Activated naive CD8-positive, alpha-beta T cell treated with anti-CD3 and anti-CD28 coated beads for 36 hours (primary cell): ENCODE measurements around the gene SPEG. TPM values are rescaled to one million over a fixed set of nuclear protein-coding genes. Genes with fewer than 3 reads are reported as not detected.
"Not testable (repeated sequence)": the region's sequence is repeated elsewhere in the genome, so short reads cannot be mapped to it uniquely, and the experiment has no call there.

Source experiments
- DNase-seq: peaks from one replicate; pipeline ENCODE4 v3.0.0; 2021
- H3K27ac Mint-ChIP-seq: one replicate; pipeline ENCODE4 v1.8.0; 2022; ENCODE audit warnings: mild to moderate bottlenecking, moderate library complexity, mixed read lengths
- H3K27me3 Mint-ChIP-seq: one replicate; pipeline ENCODE4 v1.8.0; 2022; ENCODE audit warnings: mild to moderate bottlenecking, mixed read lengths
- H3K36me3 Mint-ChIP-seq: one replicate; pipeline ENCODE4 v1.8.0; 2021; ENCODE audit warnings: mild to moderate bottlenecking, mixed read lengths
- H3K4me1 Mint-ChIP-seq: one replicate; pipeline ENCODE4 v1.8.0; 2021; ENCODE audit warnings: mixed read lengths
- H3K4me3 Mint-ChIP-seq: one replicate; pipeline ENCODE4 v1.8.0; 2022; ENCODE audit warnings: mild to moderate bottlenecking, moderate library complexity, mixed read lengths
- H3K9me3 Mint-ChIP-seq: one replicate; pipeline ENCODE4 v1.8.0; 2022; ENCODE audit warnings: mixed read lengths
- total RNA-seq, 2 experiments: library from RNA; stranded (reverse); gene quantifications; one replicate each; pipeline ENCODE4 v1.2.3, GENCODE V29; 2021

The SPEG gene
- total RNA-seq, 2 experiments from 2014 or later, result 1.5 to 1.6 TPM

- H3K27ac Mint-ChIP-seq, result no peak overlapping the region
- no peak overlapping the region for H3K4me3 Mint-ChIP-seq
- DNase-seq, result no peak
- peaks cover 12% of the 10 kb centered on the region for H3K27me3 Mint-ChIP-seq
- H3K4me1 Mint-ChIP-seq, result peaks cover 7% of the 10 kb centered on the region
- no peaks in the 10 kb centered on the region for H3K9me3 Mint-ChIP-seq
- no peaks in the 10 kb centered on the region for H3K36me3 Mint-ChIP-seq
Measured at GRCh38 chr2:219400562-219400961, 34.1 kb upstream of the SPEG start.

DNA sequence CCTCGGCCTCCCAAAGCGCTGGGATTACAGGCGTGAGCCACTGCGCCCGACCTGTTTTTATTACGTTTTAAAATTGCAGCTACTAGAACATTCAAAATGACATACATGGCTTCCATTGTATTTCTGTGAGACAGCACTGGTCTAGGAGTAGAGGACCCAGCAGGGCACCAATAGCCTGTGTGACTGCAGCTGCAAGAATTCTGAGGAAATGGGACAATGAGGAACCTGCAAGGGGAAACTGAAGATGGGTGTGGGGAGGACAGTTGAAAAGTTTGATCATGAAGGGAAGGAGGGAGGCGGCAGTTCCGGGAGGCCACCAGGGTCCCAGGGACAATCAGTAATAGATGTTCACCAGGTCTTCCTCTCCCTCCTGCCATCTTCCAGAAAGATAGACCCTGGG lies 33.0 kb upstream of the SPEG start:
- H3K27ac Mint-ChIP-seq, result no peak overlapping the region
- no peak for DNase-seq
- no peak overlapping the region for H3K4me3 Mint-ChIP-seq
- peaks cover 7% of the 10 kb centered on the region for H3K4me1 Mint-ChIP-seq
- H3K9me3 Mint-ChIP-seq, result no peaks in the 10 kb centered on the region
- H3K36me3 Mint-ChIP-seq, result no peaks in the 10 kb centered on the region
- H3K27me3 Mint-ChIP-seq, result peaks cover 12% of the 10 kb centered on the region

DNA sequence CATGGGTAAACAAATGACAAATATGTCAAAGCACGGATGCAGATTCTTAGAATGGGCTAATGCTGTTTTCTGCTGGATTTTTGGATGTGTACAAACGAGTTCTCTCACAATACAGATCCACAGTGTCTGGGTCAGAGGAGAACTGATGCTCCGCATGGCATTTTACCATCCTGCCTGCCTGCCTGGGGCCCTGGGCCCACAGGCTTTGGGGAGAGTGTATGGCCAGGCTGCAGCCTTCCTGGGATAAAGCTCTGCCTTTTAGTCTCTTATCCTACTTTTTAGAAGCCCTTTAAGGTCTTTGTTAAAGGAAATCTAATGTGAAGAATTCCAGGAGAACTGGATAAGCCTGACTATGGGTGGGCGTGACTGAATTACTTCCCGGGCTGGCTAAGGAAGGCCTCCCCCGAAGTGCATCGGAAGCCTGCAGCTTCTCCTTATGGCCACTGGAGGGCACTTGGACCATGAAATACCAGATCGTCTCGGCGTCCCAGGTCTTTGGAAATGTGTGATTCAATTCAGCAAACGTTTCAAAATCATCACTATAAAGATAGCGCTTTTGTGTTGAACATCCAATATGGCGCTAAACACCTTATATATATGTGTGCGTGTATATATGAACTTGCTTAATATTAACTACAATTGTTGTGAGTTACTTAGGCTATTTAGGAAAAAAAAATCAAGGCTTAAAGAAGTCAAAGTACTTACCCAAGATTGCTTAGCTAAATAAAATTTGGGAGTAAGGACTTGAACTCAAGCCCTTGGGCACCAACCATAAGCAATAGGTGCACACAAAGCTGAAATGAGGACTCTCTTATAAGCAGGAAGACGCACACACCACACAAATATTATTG lies 31.8 kb upstream of the SPEG start:
- H3K4me3 Mint-ChIP-seq, result no peak overlapping the region
- no peaks in the 10 kb centered on the region for H3K36me3 Mint-ChIP-seq
- no peaks in the 10 kb centered on the region for H3K4me1 Mint-ChIP-seq
- H3K27me3 Mint-ChIP-seq, result peaks cover 12% of the 10 kb centered on the region
- no peak overlapping the region for H3K27ac Mint-ChIP-seq
- no peaks in the 10 kb centered on the region for H3K9me3 Mint-ChIP-seq
- peak; percentile 50 for DNase-seq

DNA sequence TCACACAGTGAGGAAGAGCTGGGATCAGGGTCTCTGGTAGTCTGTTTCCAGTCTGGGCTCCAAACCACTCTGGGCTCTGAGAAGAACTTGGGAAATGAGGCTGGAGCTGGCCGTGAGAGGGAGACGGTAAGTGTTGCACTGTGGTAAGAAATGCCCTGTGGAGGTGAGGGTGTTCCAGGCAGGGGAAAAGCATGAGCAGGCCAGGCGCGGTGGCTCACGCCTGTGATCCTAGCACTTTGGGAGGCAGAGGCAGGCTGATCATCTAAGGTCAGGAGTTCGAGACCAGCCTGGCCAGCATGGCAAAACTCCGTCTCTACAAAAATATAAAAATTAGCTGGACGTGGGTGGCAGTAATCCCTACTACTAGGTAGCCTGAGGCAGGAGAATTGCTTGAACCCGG lies 30.8 kb upstream of the SPEG start:
- Mint-ChIP-seq H3K36me3 (no peaks in the 10 kb centered on the region), H3K9me3 (no peaks in the 10 kb centered on the region), H3K27me3 (peaks cover 12% of the 10 kb centered on the region), H3K4me3 (no peak overlapping the region), H3K4me1 (no peaks in the 10 kb centered on the region), H3K27ac (no peak overlapping the region)
- no peak for DNase-seq

- Mint-ChIP-seq H3K27me3 (peaks cover 12% of the 10 kb centered on the region), H3K27ac (no peak overlapping the region), H3K4me3 (no peak overlapping the region), H3K4me1 (no peaks in the 10 kb centered on the region), H3K9me3 (no peaks in the 10 kb centered on the region), H3K36me3 (no peaks in the 10 kb centered on the region)
- no peak for DNase-seq
Measured at GRCh38 chr2:219404291-219404910, 30.2 kb upstream of the SPEG start.

GRCh38 chr2:219404954-219405353 lies 29.7 kb upstream of the SPEG start:
- Mint-ChIP-seq H3K36me3 (no peaks in the 10 kb centered on the region), H3K27ac (no peak overlapping the region), H3K9me3 (no peaks in the 10 kb centered on the region), H3K27me3 (peaks cover 12% of the 10 kb centered on the region), H3K4me1 (no peaks in the 10 kb centered on the region), H3K4me3 (no peak overlapping the region)
- no peak for DNase-seq

- peaks cover 12% of the 10 kb centered on the region for H3K27me3 Mint-ChIP-seq
- H3K4me3 Mint-ChIP-seq, result no peak overlapping the region
- H3K27ac Mint-ChIP-seq, result no peak overlapping the region
- DNase-seq, result no peak
- no peaks in the 10 kb centered on the region for H3K4me1 Mint-ChIP-seq
- H3K9me3 Mint-ChIP-seq, result no peaks in the 10 kb centered on the region
- H3K36me3 Mint-ChIP-seq, result no peaks in the 10 kb centered on the region
Measured at GRCh38 chr2:219405451-219405850, 29.2 kb upstream of the SPEG start.

DNA sequence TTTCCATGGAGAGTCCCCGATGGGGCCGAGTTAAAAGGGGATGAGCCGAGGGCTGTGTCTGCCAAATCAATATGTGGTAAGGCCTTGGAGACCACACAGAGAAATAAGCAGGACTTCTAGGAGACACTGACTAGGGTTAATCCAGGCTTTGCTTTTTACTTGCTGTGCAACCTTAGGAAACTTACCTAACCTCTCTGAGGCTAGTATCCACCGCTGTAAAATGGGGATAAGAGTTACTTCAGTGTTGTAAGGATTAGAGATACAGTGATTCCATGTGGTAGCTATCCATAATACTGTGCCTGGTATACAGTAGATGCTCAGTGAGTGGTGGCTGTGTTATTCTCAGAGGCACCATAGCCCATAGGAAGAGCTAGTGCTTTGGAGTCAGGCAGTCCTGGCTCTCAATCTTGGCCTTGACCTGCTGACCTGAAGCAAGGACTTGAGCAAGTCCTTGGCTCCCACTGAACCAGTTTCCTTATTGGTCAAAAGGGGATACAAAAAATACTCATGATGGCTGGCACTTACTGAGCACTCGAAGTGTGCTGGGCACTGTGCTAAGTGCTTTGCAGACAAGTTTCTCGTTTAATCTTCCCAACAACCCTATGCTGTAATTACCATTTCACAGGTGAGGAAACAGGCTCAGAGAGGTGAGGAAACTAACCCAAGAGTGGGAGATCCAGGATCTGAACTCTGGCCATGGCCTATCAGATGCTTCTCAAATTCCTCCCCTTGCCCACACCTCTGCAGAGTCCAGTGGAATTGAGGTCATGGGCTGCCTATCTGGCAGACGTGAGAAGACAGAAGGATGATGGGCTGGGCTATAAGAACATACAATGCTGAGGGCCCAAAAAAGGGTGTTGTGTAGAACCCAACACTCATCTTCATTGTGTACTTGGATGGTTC lies 28.4 kb upstream of the SPEG start:
- no peak for DNase-seq
- H3K27ac Mint-ChIP-seq, result no peak overlapping the region
- H3K36me3 Mint-ChIP-seq, result no peaks in the 10 kb centered on the region
- peaks cover 12% of the 10 kb centered on the region for H3K27me3 Mint-ChIP-seq
- no peaks in the 10 kb centered on the region for H3K4me1 Mint-ChIP-seq
- no peaks in the 10 kb centered on the region for H3K9me3 Mint-ChIP-seq
- H3K4me3 Mint-ChIP-seq, result no peak overlapping the region

GRCh38 chr2:219406861-219407230 lies 27.8 kb upstream of the SPEG start:
- no peaks in the 10 kb centered on the region for H3K9me3 Mint-ChIP-seq
- H3K4me3 Mint-ChIP-seq, result no peak overlapping the region
- peaks cover 12% of the 10 kb centered on the region for H3K27me3 Mint-ChIP-seq
- DNase-seq, result no peak
- peaks cover 2% of the 10 kb centered on the region for H3K36me3 Mint-ChIP-seq
- H3K4me1 Mint-ChIP-seq, result no peaks in the 10 kb centered on the region
- no peak overlapping the region for H3K27ac Mint-ChIP-seq

DNA sequence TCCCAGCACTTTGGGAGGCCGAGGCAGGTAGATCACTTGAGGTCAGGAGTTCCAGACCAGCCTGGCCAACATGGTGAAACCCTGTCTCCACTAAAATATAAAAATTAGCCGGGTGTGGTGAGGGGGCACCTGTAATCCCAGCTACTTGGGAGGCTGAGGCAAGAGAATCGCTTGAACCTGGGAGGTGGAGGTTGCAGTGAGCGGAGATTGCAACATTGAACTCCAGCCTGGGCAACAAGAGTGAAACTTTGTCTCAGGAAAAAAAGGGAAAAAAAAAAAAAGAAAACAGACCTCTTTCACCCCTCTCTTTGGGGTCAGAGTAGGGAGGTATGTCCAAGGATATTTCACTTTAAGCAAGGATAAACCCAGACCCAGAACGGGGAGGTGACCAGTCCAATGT lies 27.3 kb upstream of the SPEG start:
- H3K27ac Mint-ChIP-seq, H3K36me3 Mint-ChIP-seq: not testable (repeated sequence)
- H3K27me3 Mint-ChIP-seq, result peaks cover 14% of the 10 kb centered on the region

GRCh38 chr2:219408204-219408603 lies 26.4 kb upstream of the SPEG start:
- Mint-ChIP-seq H3K27me3 (peaks cover 20% of the 10 kb centered on the region), H3K4me3 (no peak overlapping the region), H3K9me3 (peaks cover 3% of the 10 kb centered on the region), H3K27ac (no peak overlapping the region), H3K36me3 (peaks cover 3% of the 10 kb centered on the region), H3K4me1 (no peaks in the 10 kb centered on the region)
- DNase-seq, result no peak

More for the DNA sequence above, 27.3 kb upstream of the SPEG start:
- H3K4me3 Mint-ChIP-seq, DNase-seq, H3K9me3 Mint-ChIP-seq, H3K4me1 Mint-ChIP-seq: not testable (repeated sequence)

- Mint-ChIP-seq H3K4me1 (no peaks in the 10 kb centered on the region), H3K27me3 (peaks cover 22% of the 10 kb centered on the region), H3K27ac (no peak overlapping the region)
Measured at GRCh38 chr2:219408631-219409030, 26.0 kb upstream of the SPEG start.

GRCh38 chr2:219409619-219410018 lies 25.0 kb upstream of the SPEG start:
- H3K36me3 Mint-ChIP-seq, result peaks cover 3% of the 10 kb centered on the region
- peaks cover 3% of the 10 kb centered on the region for H3K9me3 Mint-ChIP-seq
- H3K4me1 Mint-ChIP-seq, result no peaks in the 10 kb centered on the region
- no peak overlapping the region for H3K27ac Mint-ChIP-seq
- peaks cover 16% of the 10 kb centered on the region for H3K27me3 Mint-ChIP-seq
- no peak overlapping the region for H3K4me3 Mint-ChIP-seq
- no peak for DNase-seq

More at GRCh38 chr2:219408631-219409030, 26.0 kb upstream of the SPEG start:
- peaks cover 3% of the 10 kb centered on the region for H3K36me3 Mint-ChIP-seq
- no peak overlapping the region for H3K4me3 Mint-ChIP-seq
- H3K9me3 Mint-ChIP-seq, result peaks cover 3% of the 10 kb centered on the region
- no peak for DNase-seq

GRCh38 chr2:219410390-219410789 lies 24.3 kb upstream of the SPEG start:
- no peak overlapping the region for H3K27ac Mint-ChIP-seq
- H3K4me1 Mint-ChIP-seq, result no peaks in the 10 kb centered on the region
- no peak for DNase-seq
- H3K27me3 Mint-ChIP-seq, result peaks cover 16% of the 10 kb centered on the region
- no peak overlapping the region for H3K4me3 Mint-ChIP-seq
- H3K9me3 Mint-ChIP-seq, result peaks cover 3% of the 10 kb centered on the region
- peaks cover 3% of the 10 kb centered on the region for H3K36me3 Mint-ChIP-seq

GRCh38 chr2:219414857-219415256 lies 19.8 kb upstream of the SPEG start:
- peaks cover 3% of the 10 kb centered on the region for H3K36me3 Mint-ChIP-seq
- H3K4me3 Mint-ChIP-seq, result no peak overlapping the region
- H3K4me1 Mint-ChIP-seq, result no peaks in the 10 kb centered on the region
- peaks cover 3% of the 10 kb centered on the region for H3K9me3 Mint-ChIP-seq
- no peak for DNase-seq
- peaks cover 28% of the 10 kb centered on the region for H3K27me3 Mint-ChIP-seq
- H3K27ac Mint-ChIP-seq, result no peak overlapping the region
